GM12878 (cell line): ENCODE results near the gene GPR75. TPM values are rescaled to one million over a fixed set of nuclear protein-coding genes. Genes with fewer than 3 reads are reported as not detected.

Experiments
- ATAC-seq: fragments of 200-7000 bp; cut with Tn5 transposase; 3 replicates; pipeline ENCODE4 v1.9.1; 2020; ENCODE audit warnings: mild to moderate bottlenecking, moderate library complexity
- BruUV-seq: library from RNA; stranded (reverse); fragments of 400-500 nt; replicated peaks from 2 replicates; lab custom pipeline; 2021; lab: Mats Ljungman, UMichigan
- CTCF ChIA-PET: fragments of 300-600 bp; sonication (Branson Sonifier 250); formaldehyde crosslinking; extraction: SDS; loops from one replicate; lab custom pipeline; 2021; ENCODE audit warnings: inconsistent platforms; lab: Yijun Ruan, JAX
- POLR2A ChIA-PET: fragments of 350-600 bp; formaldehyde crosslinking; extraction: SDS; loops from one replicate; lab custom pipeline; 2021; ENCODE audit warnings: inconsistent platforms; lab: Charles Lee
- RAD21 ChIA-PET: fragments of 300-600 bp; sonication (Branson Sonifier 250); formaldehyde crosslinking; loops from one replicate; lab custom pipeline; 2023; ENCODE audit warnings: antibody characterized with exemption; ENCODE audit not compliant: unreplicated experiment; lab: Charles Lee
- SMC1A ChIA-PET: fragments of 300-600 bp; sonication (Branson Sonifier 250); formaldehyde crosslinking; loops from one replicate; lab custom pipeline; 2023; ENCODE audit not compliant: unreplicated experiment, uncharacterized antibody; lab: Charles Lee
- DNase-seq: peaks from one replicate; pipeline ENCODE4 v3.0.0-alpha.2; 2011; ENCODE audit warnings: low read depth, low spot score
- FAIRE-seq: peaks from 3 replicates; lab custom pipeline; 2011; peaks lifted over from hg19 to GRCh38; lab: Jason Lieb, UNC
- H2AFZ ChIP-seq: 2 replicates; pipeline ENCODE4 v1.6.0; 2011; ENCODE audit warnings: low read depth, low read length, control low read depth; ENCODE audit not compliant: control insufficient read depth
- H3K27ac ChIP-seq: 2 replicates; pipeline ENCODE4 v1.5.1; 2011; ENCODE audit warnings: control low read depth; ENCODE audit not compliant: control insufficient read depth, insufficient read depth
- H3K27me3 ChIP-seq, 2 experiments: replicated peaks in 1 of 2; 2 replicates each; pipeline versions ENCODE4 v1.6.0 to v1.6.1; 2011; ENCODE audit warnings: low read length in 1 of 2; ENCODE audit not compliant: control insufficient read depth in 2 of 2, insufficient read depth in 2 of 2
- H3K36me3 ChIP-seq, 2 experiments: 2 replicates each; pipeline ENCODE4 v1.5.1; 2011; ENCODE audit warnings: low read length in 1 of 2; ENCODE audit not compliant: control insufficient read depth in 2 of 2, insufficient read depth in 2 of 2
- H3K4me1 ChIP-seq: 2 replicates; pipeline ENCODE4 v1.6.1; 2011; ENCODE audit warnings: mild to moderate bottlenecking, low read length, moderate library complexity, mixed read lengths; ENCODE audit not compliant: control insufficient read depth, insufficient read depth
- H3K4me2 ChIP-seq: 2 replicates; pipeline ENCODE4 v1.6.0; 2011; ENCODE audit warnings: control low read depth; ENCODE audit not compliant: control insufficient read depth, insufficient read depth
- H3K4me3 ChIP-seq: fragments of 200-600 bp; sonication (generic); 2 replicates; pipeline ENCODE4 v1.5.1; 2016
- H3K79me2 ChIP-seq: 2 replicates; pipeline ENCODE4 v1.6.0; 2011; ENCODE audit warnings: low read length; ENCODE audit not compliant: control insufficient read depth, insufficient read depth
- H3K9ac ChIP-seq: 2 replicates; pipeline ENCODE4 v1.8.0; 2011; ENCODE audit warnings: low read length, control low read depth, mixed read lengths; ENCODE audit not compliant: control insufficient read depth, insufficient read depth
- H3K9me3 ChIP-seq: replicated peaks from 3 replicates; pipeline ENCODE4 v1.5.1; 2011; ENCODE audit warnings: mild to moderate bottlenecking, low read length; ENCODE audit not compliant: control insufficient read depth, insufficient read depth
- H4K20me1 ChIP-seq: 2 replicates; pipeline ENCODE4 v1.6.0; 2011; ENCODE audit not compliant: control insufficient read depth, insufficient read depth
- ASH2L ChIP-seq: fragments of 300-600, 200-600 bp; sonication (generic); IDR thresholded peaks from 2 replicates; pipeline ENCODE4 v1.6.1; 2017; ENCODE audit warnings: low read depth, mild to moderate bottlenecking, borderline replicate concordance
- CBX5 ChIP-seq: sonication (generic); IDR thresholded peaks from 2 replicates; pipeline ENCODE4 v1.6.1; 2016; ENCODE audit warnings: low read depth, moderate library complexity, mild to moderate bottlenecking, inconsistent platforms
- CREB1 ChIP-seq: IDR thresholded peaks from 2 replicates; pipeline ENCODE4 v1.6.1; 2012; ENCODE audit warnings: low read depth, mild to moderate bottlenecking, inconsistent platforms
- JUNB ChIP-seq: IDR thresholded peaks from 2 replicates; pipeline ENCODE4 v1.6.1; 2016; ENCODE audit warnings: antibody characterized with exemption, mild to moderate bottlenecking
- NFYA ChIP-seq: IDR thresholded peaks from 2 replicates; pipeline ENCODE4 v1.6.1; 2011; ENCODE audit warnings: low read depth, mild to moderate bottlenecking, low read length, improper control_type of control experiment, borderline replicate concordance
- PAX8 ChIP-seq: fragments of 450-650 bp; IDR thresholded peaks from 2 replicates; pipeline ENCODE4 v1.6.1; 2017; ENCODE audit warnings: mild to moderate bottlenecking, moderate library complexity
- RELA ChIP-seq: fragments of 450-650 bp; IDR thresholded peaks from 2 replicates; pipeline ENCODE4 v1.8.0; 2014; ENCODE audit warnings: borderline replicate concordance; ENCODE audit not compliant: partially characterized antibody
- RFX5 ChIP-seq: IDR thresholded peaks from 2 replicates; pipeline ENCODE4 v1.6.1; 2011; ENCODE audit warnings: low read depth, low read length, improper control_type of control experiment
- SMAD5 ChIP-seq: IDR thresholded peaks from 2 replicates; pipeline ENCODE4 v1.6.1; 2016; ENCODE audit warnings: antibody characterized with exemption, low read depth
- SREBF2 ChIP-seq: IDR thresholded peaks from 2 replicates; pipeline ENCODE4 v1.6.1; 2012; ENCODE audit warnings: mild to moderate bottlenecking, low read length
- SUPT20H ChIP-seq: IDR thresholded peaks from 2 replicates; pipeline ENCODE4 v1.6.1; 2011; ENCODE audit warnings: low read depth, mild to moderate bottlenecking, low read length, moderate library complexity, borderline replicate concordance; ENCODE audit not compliant: control insufficient read depth
- TARDBP ChIP-seq: IDR thresholded peaks from 2 replicates; pipeline ENCODE4 v1.6.1; 2016; ENCODE audit warnings: borderline replicate concordance
- ZNF207 ChIP-seq: fragments of 450-650 bp; IDR thresholded peaks from 2 replicates; pipeline ENCODE4 v1.6.1; 2014; ENCODE audit warnings: antibody characterized with exemption, mild to moderate bottlenecking, borderline replicate concordance
- ZNF274 ChIP-seq: IDR thresholded peaks from one replicate; pipeline ENCODE4 v1.8.0; 2011; ENCODE audit not compliant: insufficient read length, insufficient read depth
- WGBS: methylation state at CpG from one replicate; pipeline ENCODE4 v1.1.6; 2016; ENCODE audit warnings: low lambda C conversion rate; ENCODE audit not compliant: insufficient replicate concordance, insufficient coverage; ENCODE audit errors: missing lambda C conversion rate; 5-methylcytosine and 5-hydroxymethylcytosine counted together
- in situ Hi-C: fragments of 300-500 bp; cut with MboI; formaldehyde crosslinking; loops from 9 replicates; pipeline ENCODE4 v1.14.3; 2018; ENCODE audit warnings: mixed read lengths
- intact Hi-C: fragments of 100-400 bp; cut with micrococcal nuclease; formaldehyde crosslinking; loops from one replicate; pipeline ENCODE4 v1.14.2; 2022; ENCODE audit not compliant: unreplicated experiment
- polyA plus RNA-seq, 11 experiments: library from polyadenylated mRNA; depleted of rRNA in 4 of 11; unstranded in 6 of 11; stranded (reverse) in 5 of 11; fragments of >200 nt; fragmentation: Nextera tagmentation in 4 of 11; fragmentation: Illumina TruSeq in 1 of 11; extraction: Ambion mirVana in 4 of 11; extraction: Trizol in 1 of 11; gene quantifications; 1 replicate in 1 of 11; 2 replicates in 10 of 11; pipeline versions ENCODE4 v1.2.1 to v1.2.3, GENCODE V29; 2011 to 2016; ENCODE audit warnings: inconsistent platforms in 2 of 11, missing spikeins in 2 of 11, low read depth in 1 of 11
- total RNA-seq, 4 experiments: library from RNA; depleted of rRNA in 3 of 4; stranded (reverse); fragments of >200 nt in 3 of 4; fragmentation: Illumina TruSeq in 1 of 4; extraction: Trizol in 1 of 4; gene quantifications; 2 replicates each; pipeline versions ENCODE4 v1.2.1 to v1.2.3, GENCODE V29; 2013 to 2021
- TF ChIP-seq, protein P1 (sequence below): fragments of 450-650 bp; IDR thresholded peaks from 2 replicates; pipeline ENCODE4 v1.6.1; 2017; ENCODE audit warnings: antibody characterized with exemption, mild to moderate bottlenecking, moderate library complexity
- TF ChIP-seq, protein P2 (sequence below): IDR thresholded peaks from 2 replicates; pipeline ENCODE4 v1.6.1; 2011; ENCODE audit warnings: mild to moderate bottlenecking, low read depth, low read length, moderate library complexity; ENCODE audit not compliant: insufficient replicate concordance

Gene GPR75
- total and polyA plus RNA-seq, 10 of the 15 experiments (the other 5 are each of a cell fraction or from before 2014, with no cell fraction given) = 0.02 to 3.5 (median 2.3) TPM; not detected in 2

GRCh38 chr2:53877112-53877511, 17.3 kb upstream of the GPR75 start:
- no peaks in the 10 kb centered on the region for H3K9me3 ChIP-seq
- BruUV-seq = no TSS peak
- FAIRE-seq (no peak), DNase-seq (no peak), ATAC-seq (no peak)
- no peak overlapping the region for H3K4me3 ChIP-seq
- CTCF ChIA-PET = no interaction called here
- H3K9ac ChIP-seq = no peak overlapping the region
- intact Hi-C loops (no loop called here), in situ Hi-C loops (no loop called here)
- H3K27me3 ChIP-seq = no peaks in the 10 kb centered on the region
- no peak overlapping the region for H3K4me2 ChIP-seq
- no peaks in the 10 kb centered on the region for H3K4me1 ChIP-seq
- no peaks in the 10 kb centered on the region for H3K79me2 ChIP-seq
- SMC1A ChIA-PET = interaction anchor here (0.5 to 1.1 kb wide), 2 partner anchors 15 to 763 kb away, joined by 3 read pairs; no protein-coding TSS in a partner anchor
- H3K27ac ChIP-seq = no peak overlapping the region
- RAD21 ChIA-PET = no interaction called here
- 30% methylated on average over 1 of the region's 1 CpG for WGBS
- peaks cover 2 to 16% of the 10 kb centered on the region in 2 experiments for H3K36me3 ChIP-seq
- TF ChIP-seq SMAD5 = no peak
- no peak for TF ChIP-seq SREBF2
- TF ChIP-seq, protein P1, sequence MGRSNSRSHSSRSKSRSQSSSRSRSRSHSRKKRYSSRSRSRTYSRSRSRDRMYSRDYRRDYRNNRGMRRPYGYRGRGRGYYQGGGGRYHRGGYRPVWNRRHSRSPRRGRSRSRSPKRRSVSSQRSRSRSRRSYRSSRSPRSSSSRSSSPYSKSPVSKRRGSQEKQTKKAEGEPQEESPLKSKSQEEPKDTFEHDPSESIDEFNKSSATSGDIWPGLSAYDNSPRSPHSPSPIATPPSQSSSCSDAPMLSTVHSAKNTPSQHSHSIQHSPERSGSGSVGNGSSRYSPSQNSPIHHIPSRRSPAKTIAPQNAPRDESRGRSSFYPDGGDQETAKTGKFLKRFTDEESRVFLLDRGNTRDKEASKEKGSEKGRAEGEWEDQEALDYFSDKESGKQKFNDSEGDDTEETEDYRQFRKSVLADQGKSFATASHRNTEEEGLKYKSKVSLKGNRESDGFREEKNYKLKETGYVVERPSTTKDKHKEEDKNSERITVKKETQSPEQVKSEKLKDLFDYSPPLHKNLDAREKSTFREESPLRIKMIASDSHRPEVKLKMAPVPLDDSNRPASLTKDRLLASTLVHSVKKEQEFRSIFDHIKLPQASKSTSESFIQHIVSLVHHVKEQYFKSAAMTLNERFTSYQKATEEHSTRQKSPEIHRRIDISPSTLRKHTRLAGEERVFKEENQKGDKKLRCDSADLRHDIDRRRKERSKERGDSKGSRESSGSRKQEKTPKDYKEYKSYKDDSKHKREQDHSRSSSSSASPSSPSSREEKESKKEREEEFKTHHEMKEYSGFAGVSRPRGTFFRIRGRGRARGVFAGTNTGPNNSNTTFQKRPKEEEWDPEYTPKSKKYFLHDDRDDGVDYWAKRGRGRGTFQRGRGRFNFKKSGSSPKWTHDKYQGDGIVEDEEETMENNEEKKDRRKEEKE = no peak
- TF ChIP-seq NFYA = no peak
- TF ChIP-seq ZNF207 = no peak
- no peak for TF ChIP-seq PAX8
- no peak for TF ChIP-seq TARDBP
- TF ChIP-seq SUPT20H = no peak
- TF ChIP-seq CBX5 = no peak
- TF ChIP-seq, protein P2, sequence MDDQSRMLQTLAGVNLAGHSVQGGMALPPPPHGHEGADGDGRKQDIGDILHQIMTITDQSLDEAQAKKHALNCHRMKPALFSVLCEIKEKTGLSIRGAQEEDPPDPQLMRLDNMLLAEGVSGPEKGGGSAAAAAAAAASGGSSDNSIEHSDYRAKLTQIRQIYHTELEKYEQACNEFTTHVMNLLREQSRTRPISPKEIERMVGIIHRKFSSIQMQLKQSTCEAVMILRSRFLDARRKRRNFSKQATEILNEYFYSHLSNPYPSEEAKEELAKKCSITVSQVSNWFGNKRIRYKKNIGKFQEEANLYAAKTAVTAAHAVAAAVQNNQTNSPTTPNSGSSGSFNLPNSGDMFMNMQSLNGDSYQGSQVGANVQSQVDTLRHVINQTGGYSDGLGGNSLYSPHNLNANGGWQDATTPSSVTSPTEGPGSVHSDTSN = no peak
- no peak for TF ChIP-seq ZNF274
- TF ChIP-seq CREB1 = no peak
- no peak for TF ChIP-seq RELA
- TF ChIP-seq ASH2L = no peak
- TF ChIP-seq RFX5 = no peak
- TF ChIP-seq JUNB = no peak
- no peak overlapping the region for H2AFZ ChIP-seq
- POLR2A ChIA-PET = no interaction called here
- no peaks in the 10 kb centered on the region for H4K20me1 ChIP-seq
